Loucy (cell line): ENCODE data around the gene RAB29.

Experiments
- CTCF ChIP-seq: fragments of 200-600 bp; sonication (generic); conservative IDR thresholded peaks from 2 replicates; pipeline ENCODE4 v1.5.1; 2014; ENCODE audit warnings: mild to moderate bottlenecking, antibody characterized with exemption, low read length
- EZH2phosphoT487 ChIP-seq: fragments of 200-600 bp; IDR thresholded peaks from 2 replicates; pipeline ENCODE4 v1.6.1; 2018; ENCODE audit warnings: antibody characterized with exemption, mild to moderate bottlenecking, moderate library complexity, borderline replicate concordance

DNA sequence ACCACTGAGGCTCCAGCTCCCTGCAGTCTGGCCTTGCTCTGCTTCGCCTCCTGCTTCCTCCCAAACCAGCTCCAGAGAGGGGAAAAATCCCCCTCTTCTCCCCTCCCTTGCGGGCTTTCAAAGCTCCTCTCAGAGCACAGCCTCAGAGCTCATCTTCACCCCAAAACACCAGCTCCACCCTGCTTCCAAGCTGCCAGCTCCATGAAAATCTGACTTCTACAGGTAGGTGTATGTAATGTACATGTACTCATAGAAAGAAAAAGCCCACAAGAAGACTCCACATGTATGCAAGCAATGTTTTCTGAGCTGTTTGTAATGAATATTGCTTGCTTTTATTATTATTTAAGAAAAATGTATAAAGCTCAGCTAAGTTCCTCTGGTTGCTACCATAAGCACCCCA, 29.3 kb upstream of the RAB29 start:
- TF ChIP-seq CTCF, result no peak
- TF ChIP-seq EZH2phosphoT487, result no peak
